Keratinocyte (primary cell): ENCODE data around the gene PSMB11. TPM values are rescaled to one million over a fixed set of nuclear protein-coding genes. Genes with fewer than 3 reads are reported as not detected.

ENCODE experiments used
- DNase-seq: peaks from one replicate; pipeline ENCODE4 v3.0.0-alpha.2; 2011; ENCODE audit warnings: low read depth, missing footprints, low spot score
- FAIRE-seq: peaks from 2 replicates; lab custom pipeline; 2011; peaks lifted over from hg19 to GRCh38; lab: Jason Lieb, UNC
- H2AFZ ChIP-seq: 2 replicates; pipeline ENCODE4 v1.6.0; 2012; ENCODE audit warnings: low read length, control low read depth, inconsistent platforms; ENCODE audit not compliant: control insufficient read depth
- H3K27ac ChIP-seq: 2 replicates; pipeline ENCODE4 v1.5.1; 2011; ENCODE audit warnings: low read length; ENCODE audit not compliant: control insufficient read depth, insufficient read depth
- H3K27me3 ChIP-seq: 3 replicates; pipeline ENCODE4 v1.6.0; 2011; ENCODE audit warnings: low read length; ENCODE audit not compliant: control insufficient read depth, insufficient read depth; ENCODE audit errors: extremely low read depth
- H3K36me3 ChIP-seq, 2 experiments: 2 replicates in 1 of 2; 3 replicates in 1 of 2; pipeline ENCODE4 v1.5.1; 2011; ENCODE audit warnings: low read length in 2 of 2, mild to moderate bottlenecking in 1 of 2; ENCODE audit not compliant: control insufficient read depth in 2 of 2, insufficient read depth in 2 of 2; ENCODE audit errors: extremely low read depth in 1 of 2
- H3K4me1 ChIP-seq: 3 replicates; pipeline ENCODE4 v1.5.1; 2011; ENCODE audit warnings: low read length; ENCODE audit not compliant: control insufficient read depth, insufficient read depth; ENCODE audit errors: extremely low read depth
- H3K4me2 ChIP-seq: 3 replicates; pipeline ENCODE4 v1.6.0; 2011; ENCODE audit warnings: low read depth, low read length; ENCODE audit not compliant: control insufficient read depth, insufficient read depth; ENCODE audit errors: extremely low read depth
- H3K4me3 ChIP-seq, 3 experiments: fragments of 200-600 bp in 1 of 3; sonication (generic) in 1 of 3; 2 replicates in 2 of 3; 3 replicates in 1 of 3; pipeline ENCODE4 v1.5.1; 2011 to 2016; ENCODE audit warnings: low read length in 3 of 3, mild to moderate bottlenecking in 3 of 3, control low read depth in 2 of 3, inconsistent platforms in 1 of 3, low read depth in 1 of 3, mixed read lengths in 1 of 3, mixed run types in 1 of 3, moderate library complexity in 1 of 3; ENCODE audit not compliant: control insufficient read depth in 2 of 3, insufficient read depth in 2 of 3; ENCODE audit errors: extremely low read depth in 1 of 3
- H3K79me2 ChIP-seq: 2 replicates; pipeline ENCODE4 v1.6.0; 2012; ENCODE audit warnings: low read length; ENCODE audit not compliant: control insufficient read depth, insufficient read depth
- H3K9ac ChIP-seq: 3 replicates; pipeline ENCODE4 v1.6.0; 2011; ENCODE audit warnings: low read length; ENCODE audit not compliant: control insufficient read depth, insufficient read depth; ENCODE audit errors: extremely low read depth
- H3K9me1 ChIP-seq: 3 replicates; pipeline ENCODE4 v1.6.0; 2011; ENCODE audit warnings: low read length; ENCODE audit not compliant: control insufficient read depth, insufficient read depth; ENCODE audit errors: extremely low read depth
- H3K9me3 ChIP-seq: 2 replicates; pipeline ENCODE4 v1.5.1; 2012; ENCODE audit warnings: low read depth, low read length; ENCODE audit not compliant: control insufficient read depth
- H4K20me1 ChIP-seq: 3 replicates; pipeline ENCODE4 v1.6.0; 2011; ENCODE audit warnings: low read length; ENCODE audit not compliant: control insufficient read depth, insufficient read depth; ENCODE audit errors: extremely low read depth
- CTCF ChIP-seq, 3 experiments: IDR thresholded peaks in 1 of 3; conservative IDR thresholded peaks in 1 of 3; optimal IDR thresholded peaks in 1 of 3; 2 replicates in 2 of 3; 3 replicates in 1 of 3; pipeline versions ENCODE3 to v1.5.1; 2011; ENCODE audit warnings: low read length in 3 of 3, mild to moderate bottlenecking in 3 of 3, moderate library complexity in 2 of 3, control low read depth in 1 of 3, inconsistent platforms in 1 of 3; ENCODE audit not compliant: insufficient read depth in 2 of 3; ENCODE audit errors: extremely low read depth in 1 of 3
- EZH2 ChIP-seq: IDR thresholded peaks from one replicate; pipeline ENCODE4 v1.6.1; 2012; ENCODE audit warnings: inconsistent platforms, mild to moderate bottlenecking, low read length, moderate library complexity
- dilution Hi-C: fragments of 300-500 bp; cut with MboI; formaldehyde crosslinking; loops from one replicate; pipeline ENCODE4 v1.7.0; 2020; ENCODE audit warnings: low sequenced_read_pairs; ENCODE audit not compliant: extremely low pct_ligation_motif_present
- polyA plus RNA-seq, 5 experiments: library from polyadenylated mRNA; depleted of rRNA in 3 of 5; stranded (reverse) in 3 of 5; stranded (forward) in 1 of 5; unstranded in 1 of 5; fragments of >200 nt; gene quantifications; 1 replicate in 1 of 5; 2 replicates in 3 of 5; 3 replicates in 1 of 5; pipeline versions ENCODE4 v1.2.1 to v1.2.3, GENCODE V29; 2011 to 2012; ENCODE audit warnings: missing spikeins in 2 of 5, low read depth in 1 of 5, low replicate concordance in 1 of 5

The PSMB11 gene
- polyA plus RNA-seq, 1 donor (not counting 4 experiments of a cell fraction or from before 2014, with no cell fraction given) = not detected

- H3K4me1 ChIP-seq = peaks cover 10% of the 10 kb centered on the region
- peaks cover 8 to 14% of the 10 kb centered on the region in 2 experiments for H3K36me3 ChIP-seq
- H3K27ac ChIP-seq = no peak overlapping the region
- no peak overlapping the region for H2AFZ ChIP-seq
- TF ChIP-seq CTCF (optimal IDR thresholded peaks at IDR 0.05 in 1 of 3, IDR thresholded peaks at IDR 0.05 in 1 of 3, conservative IDR thresholded peaks at IDR 0.05 in 1 of 3; ENCODE audit: extremely low read depth in 1 of 3, insufficient read depth in 2 of 3, low read length in 3 of 3) (no peak), EZH2 (no peak)
- H3K4me2 ChIP-seq = no peak overlapping the region
- no peak overlapping the region for H3K9ac ChIP-seq
- no peaks in the 10 kb centered on the region for H3K9me1 ChIP-seq
- dilution Hi-C loops = no loop called here
- FAIRE-seq (no peak), DNase-seq (no peak)
- no peaks in the 10 kb centered on the region for H3K27me3 ChIP-seq
- no peaks in the 10 kb centered on the region for H4K20me1 ChIP-seq
- H3K9me3 ChIP-seq = no peaks in the 10 kb centered on the region
- peaks cover 38% of the 10 kb centered on the region for H3K79me2 ChIP-seq
- no peak overlapping the region for H3K4me3 ChIP-seq
Observed at GRCh38 chr14:23030936-23031335, 11.1 kb upstream of the PSMB11 start.

- Histone ChIP-seq H3K9me3 (no peaks in the 10 kb centered on the region), H4K20me1 (no peaks in the 10 kb centered on the region), H3K4me1 (peaks cover 10% of the 10 kb centered on the region), H3K36me3 (peaks cover 6 to 10% of the 10 kb centered on the region in 2 experiments), H3K27ac (no peak overlapping the region), H2AFZ (no peak overlapping the region), H3K4me3 (peak overlapping the region; percentile 96 to 98 (median 98)), H3K4me2 (peak overlapping the region; percentile 83), H3K9me1 (no peaks in the 10 kb centered on the region), H3K9ac (peak overlapping the region; percentile 98), H3K27me3 (no peaks in the 10 kb centered on the region), H3K79me2 (peaks cover 38% of the 10 kb centered on the region)
- dilution Hi-C loops = no loop called here
- no peak for TF ChIP-seq EZH2
- DNase-seq (no peak), FAIRE-seq (no peak)
Observed at GRCh38 chr14:23033251-23033727, 8.7 kb upstream of the PSMB11 start.
